Urinary bladder (tissue), 4 donors: ENCODE measurements around the gene DBH. TPM values are rescaled to one million over a fixed set of nuclear protein-coding genes. Genes with fewer than 3 reads are reported as not detected.
"Not testable (repeated sequence)": the region's sequence is repeated elsewhere in the genome, so short reads cannot be mapped to it uniquely, and the experiment has no call there.

Source experiments
- DNase-seq: peaks from one replicate; pipeline ENCODE4 v3.0.0-alpha.2; 2015; ENCODE audit errors: extremely low spot score
- H3K27ac ChIP-seq: one replicate; pipeline ENCODE4 v1.5.1; 2013; ENCODE audit warnings: low read depth, mild to moderate bottlenecking, moderate library complexity
- H3K36me3 ChIP-seq: one replicate; pipeline ENCODE4 v1.6.1; 2013; ENCODE audit warnings: mild to moderate bottlenecking, moderate library complexity; ENCODE audit not compliant: insufficient read depth
- H3K4me1 ChIP-seq: one replicate; pipeline ENCODE4 v1.6.1; 2013; ENCODE audit warnings: mild to moderate bottlenecking, moderate library complexity; ENCODE audit not compliant: insufficient read depth
- H3K4me3 ChIP-seq: one replicate; pipeline ENCODE4 v1.5.1; 2013; ENCODE audit warnings: low read depth, low read length
- WGBS: extraction: QIAGEN DNeasy Blood & Tissue Kit; methylation state at CpG from one replicate; pipeline ENCODE4 v1.1.7; 2013; 5-methylcytosine and 5-hydroxymethylcytosine counted together
- polyA plus RNA-seq: library from polyadenylated mRNA; stranded (reverse); fragments of 200-250 nt; gene quantifications from one replicate; pipeline ENCODE4 v1.2.3, GENCODE V29; 2013
- total RNA-seq: library from RNA; depleted of rRNA; stranded (reverse); fragments of >200 nt; gene quantifications from one replicate; pipeline ENCODE4 v1.2.3, GENCODE V29; 2014
- donor health status: healthy with polysubstance abuse.
- donor health status: healthy.

The DBH gene
- total and polyA plus RNA-seq, 2 donors: 0.79 to 0.98 TPM

- no peak for DNase-seq
- 81% methylated on average over 12 of the region's 12 CpGs for WGBS
- Histone ChIP-seq H3K4me3 (no peak overlapping the region), H3K4me1 (no peaks in the 10 kb centered on the region), H3K27ac (no peak overlapping the region), H3K36me3 (no peaks in the 10 kb centered on the region)
Observed at GRCh38 chr9:133665535-133665934, 29.4 kb downstream of the DBH start.

- Histone ChIP-seq H3K36me3 (no peaks in the 10 kb centered on the region), H3K4me3 (no peak overlapping the region), H3K4me1 (no peaks in the 10 kb centered on the region), H3K27ac (no peak overlapping the region)
- no peak for DNase-seq
- 81% methylated on average over 9 of the region's 9 CpGs for WGBS
Observed at GRCh38 chr9:133666387-133666786, 30.2 kb downstream of the DBH start.

GRCh38 chr9:133666845-133667244 is 30.7 kb downstream of the DBH start:
- Histone ChIP-seq H3K36me3 (no peaks in the 10 kb centered on the region), H3K4me3 (no peak overlapping the region), H3K4me1 (no peaks in the 10 kb centered on the region), H3K27ac (no peak overlapping the region)
- WGBS: 80% methylated on average over 11 of the region's 11 CpGs
- no peak for DNase-seq

DNA sequence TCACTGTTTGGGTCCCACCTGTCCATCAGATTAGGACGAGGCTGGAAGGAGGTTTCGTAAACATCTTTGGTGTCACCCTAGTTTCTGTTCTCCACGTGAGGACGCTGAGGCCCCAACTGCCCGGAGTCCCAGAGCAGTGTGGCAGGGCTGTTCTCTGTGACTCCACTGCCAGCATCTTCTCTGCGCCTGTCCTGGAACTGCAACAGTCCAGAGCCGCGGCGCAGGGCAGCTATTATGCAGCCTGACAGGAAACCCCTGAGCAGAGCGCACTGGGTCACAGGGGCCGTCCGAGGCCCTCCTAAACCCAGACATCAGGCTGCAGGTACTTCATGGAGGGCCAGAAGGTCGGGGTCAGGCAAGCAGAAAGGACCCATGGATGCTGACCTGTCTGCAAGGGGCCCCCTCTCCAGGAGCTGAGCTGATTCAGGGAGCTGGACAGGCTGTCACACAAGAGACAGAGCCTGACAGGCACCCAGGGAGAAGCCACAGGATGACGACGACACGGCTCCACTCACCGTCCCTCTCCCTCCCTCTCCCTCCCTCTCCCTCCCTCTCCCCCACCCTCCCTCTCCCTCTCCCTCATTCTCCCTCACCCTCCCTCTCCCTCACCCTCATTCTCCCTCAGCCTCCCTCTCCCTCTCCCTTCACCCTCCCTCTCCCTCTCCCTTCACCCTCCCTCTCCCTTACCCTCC is 31.7 kb downstream of the DBH start:
- Histone ChIP-seq H3K27ac (no peak overlapping the region), H3K4me1 (no peaks in the 10 kb centered on the region), H3K4me3 (no peak overlapping the region), H3K36me3 (no peaks in the 10 kb centered on the region)
- WGBS: 65% methylated on average over 17 of the region's 17 CpGs
- DNase-seq: no peak

- H3K36me3 ChIP-seq: no peaks in the 10 kb centered on the region
- no peaks in the 10 kb centered on the region for H3K4me1 ChIP-seq
- no peak for DNase-seq
- H3K27ac ChIP-seq: no peak overlapping the region
- H3K4me3 ChIP-seq: no peak overlapping the region
- 89% methylated on average over 14 of the region's 16 CpGs for WGBS
Observed at GRCh38 chr9:133669182-133669801, 33.1 kb downstream of the DBH start.

- Histone ChIP-seq H3K4me3 (no peak overlapping the region), H3K27ac (no peak overlapping the region), H3K4me1 (no peaks in the 10 kb centered on the region), H3K36me3 (no peaks in the 10 kb centered on the region)
- no peak for DNase-seq
- WGBS: 98% methylated on average over 17 of the region's 17 CpGs
Observed at GRCh38 chr9:133670466-133670865, 34.3 kb downstream of the DBH start.

- no peak for DNase-seq
- Histone ChIP-seq H3K4me3 (no peak overlapping the region), H3K4me1 (no peaks in the 10 kb centered on the region), H3K27ac (no peak overlapping the region), H3K36me3 (no peaks in the 10 kb centered on the region)
- WGBS: 87% methylated on average over 21 of the region's 21 CpGs
Observed at GRCh38 chr9:133671371-133671770, 35.2 kb downstream of the DBH start.

DNA sequence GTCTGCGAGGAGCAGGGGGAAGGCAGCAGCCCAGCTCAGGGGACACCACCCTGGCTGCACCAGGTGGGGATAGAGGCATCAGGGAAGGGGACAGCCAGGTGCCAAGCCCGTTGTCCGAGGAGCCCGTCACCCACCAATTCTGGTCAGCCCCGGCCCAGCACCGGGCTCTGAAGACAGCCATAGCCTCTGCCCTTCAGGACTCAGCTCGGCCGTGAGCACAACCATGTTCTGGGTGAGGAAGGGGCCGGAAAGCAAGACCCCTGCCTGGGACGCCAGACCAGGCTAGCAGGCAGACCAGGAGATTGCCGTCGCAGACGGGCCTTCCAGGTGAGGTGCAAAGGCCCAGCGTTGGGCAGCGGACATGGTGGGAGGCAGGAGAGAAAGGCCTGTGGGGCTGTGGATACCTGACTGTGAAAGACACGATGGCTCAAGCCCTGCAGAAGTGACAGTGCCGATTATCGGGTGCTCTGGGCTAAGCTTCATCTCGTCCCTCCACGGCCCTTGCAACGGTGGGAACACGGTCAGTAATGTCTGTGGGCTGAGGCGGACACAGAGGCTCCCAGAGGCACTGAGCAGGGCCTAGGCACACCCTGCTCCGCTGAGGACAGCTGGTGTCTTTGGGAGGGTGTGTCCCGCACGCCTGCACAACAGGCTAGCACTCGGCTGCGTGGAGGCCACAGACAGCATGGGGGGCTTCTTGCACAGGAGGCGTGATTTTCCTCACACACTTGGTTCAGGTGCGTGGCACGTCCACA is 36.5 kb downstream of the DBH start:
- WGBS: 88% methylated on average over 31 of the region's 31 CpGs
- no peak overlapping the region for H3K4me3 ChIP-seq
- no peak overlapping the region for H3K27ac ChIP-seq
- no peaks in the 10 kb centered on the region for H3K4me1 ChIP-seq
- no peak for DNase-seq
- H3K36me3 ChIP-seq: no peaks in the 10 kb centered on the region

- 72% methylated on average over 9 of the region's 9 CpGs for WGBS
- Histone ChIP-seq H3K4me1 (no peaks in the 10 kb centered on the region), H3K27ac (no peak overlapping the region), H3K36me3 (no peaks in the 10 kb centered on the region), H3K4me3 (no peak overlapping the region)
- DNase-seq: no peak
Observed at GRCh38 chr9:133673258-133673655, 37.1 kb downstream of the DBH start.

- H3K4me1 ChIP-seq: no peaks in the 10 kb centered on the region
- no peak overlapping the region for H3K27ac ChIP-seq
- H3K4me3 ChIP-seq: no peak overlapping the region
- no peak for DNase-seq
- no peaks in the 10 kb centered on the region for H3K36me3 ChIP-seq
- WGBS: 95% methylated on average over 14 of the region's 14 CpGs
Observed at GRCh38 chr9:133674091-133674490, 37.9 kb downstream of the DBH start.

DNA sequence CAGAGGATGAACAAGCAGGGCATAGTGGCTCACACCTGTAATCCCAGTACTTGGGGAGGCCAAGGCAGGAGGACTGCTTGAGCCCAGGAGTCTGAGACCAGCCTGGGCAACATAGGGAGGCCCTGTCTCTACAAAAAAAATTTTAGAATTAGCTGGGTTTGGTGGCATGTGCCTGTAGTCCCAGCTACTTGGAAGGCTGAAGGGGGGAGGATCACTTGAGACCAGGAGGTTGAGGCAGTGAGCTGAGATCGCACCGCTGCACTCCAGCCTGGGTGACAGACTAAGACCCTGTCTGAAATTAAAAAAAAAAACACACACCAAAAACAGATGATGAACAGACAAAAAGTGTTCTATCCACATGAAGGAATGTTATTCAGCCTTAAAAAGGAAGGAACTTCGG is 39.6 kb downstream of the DBH start:
- H3K4me1 ChIP-seq, H3K36me3 ChIP-seq, H3K4me3 ChIP-seq, DNase-seq, H3K27ac ChIP-seq: not testable (repeated sequence)
- WGBS: 96% methylated on average over 3 of the region's 3 CpGs

DNA sequence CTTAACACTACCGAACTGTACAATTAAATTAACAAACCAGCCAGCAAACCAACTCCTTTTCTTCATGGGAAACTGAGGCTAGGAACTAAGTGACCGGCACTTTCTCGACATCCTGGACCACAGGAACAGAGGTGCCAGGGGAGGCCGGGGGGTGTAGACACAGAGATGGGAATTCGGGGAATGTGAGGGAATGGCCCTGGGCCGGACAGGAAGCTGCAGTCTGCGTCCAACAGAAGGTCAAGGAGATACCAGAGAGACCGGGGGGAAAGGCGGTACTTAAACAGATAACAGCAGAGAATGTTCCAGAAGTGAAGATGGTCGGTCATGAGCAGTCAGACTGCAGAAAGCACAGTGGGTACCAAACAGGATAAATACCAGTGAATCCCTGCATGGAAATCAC is 40.3 kb downstream of the DBH start:
- H3K4me1 ChIP-seq: no peaks in the 10 kb centered on the region
- H3K36me3 ChIP-seq: no peaks in the 10 kb centered on the region
- no peak overlapping the region for H3K27ac ChIP-seq
- no peak overlapping the region for H3K4me3 ChIP-seq
- DNase-seq: no peak
- 69% methylated on average over 10 of the region's 10 CpGs for WGBS

GRCh38 chr9:133677126-133678010 is 41.2 kb downstream of the DBH start:
- H3K4me1 ChIP-seq: no peaks in the 10 kb centered on the region
- peak overlapping the region; percentile 7 for H3K27ac ChIP-seq
- DNase-seq: no peak
- 90% methylated on average over 17 of the region's 17 CpGs for WGBS
- H3K4me3 ChIP-seq: no peak overlapping the region
- no peaks in the 10 kb centered on the region for H3K36me3 ChIP-seq
